GM12801 (cell line): ENCODE results near the gene C1QTNF1.

ENCODE experiments used
- CTCF ChIP-seq: IDR thresholded peaks from one replicate; pipeline ENCODE4 v1.5.1; 2011; ENCODE audit warnings: control low read depth; ENCODE audit not compliant: insufficient read length; ENCODE audit errors: extremely low read depth

Gene C1QTNF1

GRCh38 chr17:79045001-79045729, 21.2 kb downstream of the C1QTNF1 start:
- TF ChIP-seq CTCF = no peak

GRCh38 chr17:79045842-79046196, 21.9 kb downstream of the C1QTNF1 start:
- no peak for TF ChIP-seq CTCF

- no peak for TF ChIP-seq CTCF
These were observed 22.4 kb downstream of the C1QTNF1 start for GRCh38 chr17:79046197-79046915.

- TF ChIP-seq CTCF = no peak
These were observed 22.9 kb downstream of the C1QTNF1 start for GRCh38 chr17:79046916-79047280.

GRCh38 chr17:79047291-79047920, 23.4 kb downstream of the C1QTNF1 start:
- TF ChIP-seq CTCF = no peak

GRCh38 chr17:79047923-79048825, 24.2 kb downstream of the C1QTNF1 start:
- no peak for TF ChIP-seq CTCF
